HCT116 (cell line): Measurements from ENCODE around the gene PRRG2. TPM values are rescaled to one million over a fixed set of nuclear protein-coding genes. Genes with fewer than 3 reads are reported as not detected.

Source experiments
- ATAC-seq: fragments of 200-7000 bp; cut with Tn5 transposase; 2 replicates; pipeline ENCODE4 v1.9.1; 2020; ENCODE audit warnings: mild to moderate bottlenecking, moderate library complexity
- BruUV-seq: library from RNA; stranded (reverse); fragments of 400-500 nt; replicated peaks from 2 replicates; lab custom pipeline; 2021; lab: Mats Ljungman, UMichigan
- CTCF ChIA-PET: fragments of 300-600 bp; sonication (Branson Sonifier 250); formaldehyde crosslinking; loops from one replicate; lab custom pipeline; 2021; ENCODE audit warnings: antibody characterized with exemption; lab: Charles Lee
- POLR2A ChIA-PET: fragments of 300-600, 350-600 bp; sonication (Branson Sonifier 250); formaldehyde crosslinking; loops from one replicate; lab custom pipeline; 2021; ENCODE audit warnings: antibody characterized with exemption; lab: Charles Lee
- RAD21 ChIA-PET, 2 experiments: fragments of 300-600 bp; sonication (Branson Sonifier 250); formaldehyde crosslinking; loops; one replicate each; lab custom pipeline; 2023; ENCODE audit warnings: low total read pairs in 2 of 2; ENCODE audit not compliant: uncharacterized antibody in 2 of 2, unreplicated experiment in 2 of 2, low non-redundant PET in 1 of 2; lab: Charles Lee
- DNase-seq: peaks from one replicate; pipeline ENCODE4 v3.0.0-alpha.2; 2010; ENCODE audit warnings: low read depth, low spot score
- H2AFZ ChIP-seq: fragments of 200-600 bp; shearing (Covaris generic), sonication (generic); 2 replicates; pipeline ENCODE4 v1.6.1; 2017; ENCODE audit warnings: low read depth, mixed run types, mixed read lengths, antibody characterized with exemption, low read length; ENCODE audit not compliant: poor library complexity, severe bottlenecking
- H3K27ac ChIP-seq: 2 replicates; pipeline ENCODE4 v1.5.1; 2012; ENCODE audit warnings: low read depth, low read length
- H3K27me3 ChIP-seq: fragments of 200-600 bp; sonication (generic); 2 replicates; pipeline ENCODE4 v1.6.1; 2016; ENCODE audit warnings: mixed run types, low read length, mixed read lengths; ENCODE audit not compliant: insufficient read depth
- H3K36me3 ChIP-seq, 2 experiments: fragments of 200-500 bp in 1 of 2; fragments of 200-600 bp in 1 of 2; sonication (Bioruptor generic) in 1 of 2; sonication (generic) in 1 of 2; 2 replicates each; pipeline versions ENCODE4 v1.5.1 to v1.6.1; 2014 to 2016; ENCODE audit warnings: low read length in 2 of 2, inconsistent platforms in 1 of 2, mixed read lengths in 1 of 2, mixed run types in 1 of 2; ENCODE audit not compliant: insufficient read depth in 2 of 2, control insufficient read depth in 1 of 2
- H3K4me1 ChIP-seq, 2 experiments: fragments of 200-600 bp in 1 of 2; sonication (generic) in 1 of 2; 2 replicates each; pipeline versions ENCODE4 v1.5.1 to v1.6.1; 2012 to 2017; ENCODE audit warnings: low read length in 2 of 2, inconsistent platforms in 1 of 2, mild to moderate bottlenecking in 1 of 2, mixed read lengths in 1 of 2, mixed run types in 1 of 2, moderate library complexity in 1 of 2; ENCODE audit not compliant: insufficient read depth in 2 of 2, control insufficient read depth in 1 of 2
- H3K4me2 ChIP-seq: fragments of 200-600 bp; sonication (generic); 2 replicates; pipeline ENCODE4 v1.6.1; 2017; ENCODE audit warnings: mixed run types, low read length, mixed read lengths
- H3K4me3 ChIP-seq, 2 experiments: fragments of 200-600 bp in 1 of 2; sonication (generic) in 1 of 2; replicated peaks in 1 of 2; 2 replicates each; pipeline ENCODE4 v1.5.1; 2011 to 2016; ENCODE audit warnings: low read length in 2 of 2, control low read depth in 1 of 2, low read depth in 1 of 2, mild to moderate bottlenecking in 1 of 2, mixed read lengths in 1 of 2, mixed run types in 1 of 2
- H3K79me2 ChIP-seq: fragments of 200-600 bp; sonication (generic); 2 replicates; pipeline ENCODE4 v1.6.1; 2017; ENCODE audit warnings: mild to moderate bottlenecking, mixed run types, low read length, moderate library complexity, mixed read lengths; ENCODE audit not compliant: insufficient read depth
- H3K9ac ChIP-seq: fragments of 200-600 bp; sonication (generic); 2 replicates; pipeline ENCODE4 v1.6.1; 2016; ENCODE audit warnings: low read length, mixed read lengths
- H3K9me2 ChIP-seq: fragments of 200-600 bp; sonication (generic), shearing (Covaris generic); 2 replicates; pipeline ENCODE4 v1.6.1; 2017; ENCODE audit warnings: mixed run types, mild to moderate bottlenecking, moderate library complexity; ENCODE audit not compliant: insufficient read depth
- H3K9me3 ChIP-seq, 2 experiments: fragments of 200-500 bp in 1 of 2; fragments of 200-600 bp in 1 of 2; sonication (Bioruptor generic) in 1 of 2; sonication (generic) in 1 of 2; 2 replicates each; pipeline ENCODE4 v1.6.1; 2014 to 2017; ENCODE audit warnings: low read length in 2 of 2, mixed read lengths in 2 of 2, inconsistent platforms in 1 of 2, low read depth in 1 of 2, mild to moderate bottlenecking in 1 of 2, mixed run types in 1 of 2, moderate library complexity in 1 of 2; ENCODE audit not compliant: control insufficient read depth in 1 of 2, insufficient read depth in 1 of 2
- H4K20me1 ChIP-seq: fragments of 200-600 bp; sonication (generic), shearing (Covaris generic); 2 replicates; pipeline ENCODE4 v1.6.1; 2017; ENCODE audit warnings: mixed run types, mild to moderate bottlenecking, moderate library complexity; ENCODE audit not compliant: insufficient read depth
- EGR1 ChIP-seq: IDR thresholded peaks from 2 replicates; pipeline ENCODE4 v1.6.1; 2012; ENCODE audit warnings: low read depth
- ELF1 ChIP-seq: IDR thresholded peaks from 2 replicates; pipeline ENCODE4 v1.6.1; 2012; ENCODE audit warnings: low read depth, borderline replicate concordance
- EZH2 ChIP-seq: fragments of 200-600 bp; sonication (generic); IDR thresholded peaks from 2 replicates; pipeline ENCODE4 v1.6.1; 2017; ENCODE audit warnings: antibody characterized with exemption, mixed run types
- EZH2phosphoT487 ChIP-seq: fragments of 200-600 bp; IDR thresholded peaks from 2 replicates; pipeline ENCODE4 v1.6.1; 2018; ENCODE audit warnings: antibody characterized with exemption, borderline replicate concordance
- FOSL1 ChIP-seq: IDR thresholded peaks from 2 replicates; pipeline ENCODE4 v1.6.1; 2012; ENCODE audit warnings: low read depth
- JUND ChIP-seq: IDR thresholded peaks from 2 replicates; pipeline ENCODE4 v1.6.1; 2012
- POLR2A ChIP-seq: IDR thresholded peaks from 2 replicates; pipeline ENCODE4 v1.7.0; 2011; ENCODE audit warnings: borderline replicate concordance; ENCODE audit not compliant: insufficient read depth, insufficient read length; ENCODE audit errors: extremely low read depth
- POLR2AphosphoS5 ChIP-seq: IDR thresholded peaks from 2 replicates; pipeline ENCODE4 v1.6.1; 2011; ENCODE audit warnings: mild to moderate bottlenecking, low read depth, low read length, moderate library complexity
- RAD21 ChIP-seq: IDR thresholded peaks from 2 replicates; pipeline ENCODE4 v1.6.1; 2012; ENCODE audit warnings: low read depth, mild to moderate bottlenecking
- SIN3A ChIP-seq: IDR thresholded peaks from 2 replicates; pipeline ENCODE4 v1.6.1; 2012; ENCODE audit warnings: low read depth
- SP1 ChIP-seq: IDR thresholded peaks from 2 replicates; pipeline ENCODE4 v1.6.1; 2012; ENCODE audit warnings: low read depth
- TCF7L2 ChIP-seq: IDR thresholded peaks from 2 replicates; pipeline ENCODE4 v1.7.0; 2011; ENCODE audit warnings: borderline replicate concordance, inconsistent platforms; ENCODE audit not compliant: insufficient read depth, insufficient read length; ENCODE audit errors: extremely low read depth
- YY1 ChIP-seq: IDR thresholded peaks from 2 replicates; pipeline ENCODE4 v1.6.1; 2011; ENCODE audit warnings: low read length, low read depth, moderate library complexity, mild to moderate bottlenecking; ENCODE audit not compliant: insufficient replicate concordance; ENCODE audit errors: extremely low read depth
- ZNF274 ChIP-seq: fragments of 200-500 bp; sonication (Bioruptor generic); IDR thresholded peaks from 2 replicates; pipeline ENCODE4 v1.6.1; 2014; ENCODE audit warnings: mild to moderate bottlenecking, low read depth, low read length, inconsistent platforms
- intact Hi-C: fragments of 100-400 bp; cut with micrococcal nuclease; formaldehyde crosslinking; loops from 2 replicates; pipeline ENCODE4 v1.10.0; 2022
- total RNA-seq: library from RNA; stranded (reverse); gene quantifications from one replicate; pipeline ENCODE4 v1.2.1, GENCODE V29; 2021; ENCODE audit not compliant: unreplicated experiment
- TF ChIP-seq, protein P1 (sequence below): IDR thresholded peaks from 2 replicates; pipeline ENCODE4 v1.6.1; 2012
- TF ChIP-seq, protein P2 (sequence below), 3 experiments: fragments of 200-600 bp in 1 of 3; sonication (generic) in 1 of 3; IDR thresholded peaks in 2 of 3; conservative IDR thresholded peaks in 1 of 3; 2 replicates each; pipeline ENCODE4 v1.5.1; 2012 to 2017; ENCODE audit warnings: low read depth in 2 of 3, low read length in 2 of 3, antibody characterized with exemption in 1 of 3, borderline replicate concordance in 1 of 3, control low read depth in 1 of 3, mild to moderate bottlenecking in 1 of 3, mixed read lengths in 1 of 3, mixed run types in 1 of 3, moderate library complexity in 1 of 3; ENCODE audit not compliant: insufficient read depth in 1 of 3
- TF ChIP-seq, protein P3 (sequence below): IDR thresholded peaks from 2 replicates; pipeline ENCODE4 v1.6.1; 2011; ENCODE audit warnings: mild to moderate bottlenecking, low read length, moderate library complexity; ENCODE audit not compliant: insufficient replicate concordance; ENCODE audit errors: extremely low read depth
- TF ChIP-seq, protein P4 (sequence below): IDR thresholded peaks from 2 replicates; pipeline ENCODE4 v1.6.1; 2012; ENCODE audit warnings: low read depth

Gene PRRG2
- total RNA-seq, 1 experiment from 2014 or later, result 6.2 TPM

DNA sequence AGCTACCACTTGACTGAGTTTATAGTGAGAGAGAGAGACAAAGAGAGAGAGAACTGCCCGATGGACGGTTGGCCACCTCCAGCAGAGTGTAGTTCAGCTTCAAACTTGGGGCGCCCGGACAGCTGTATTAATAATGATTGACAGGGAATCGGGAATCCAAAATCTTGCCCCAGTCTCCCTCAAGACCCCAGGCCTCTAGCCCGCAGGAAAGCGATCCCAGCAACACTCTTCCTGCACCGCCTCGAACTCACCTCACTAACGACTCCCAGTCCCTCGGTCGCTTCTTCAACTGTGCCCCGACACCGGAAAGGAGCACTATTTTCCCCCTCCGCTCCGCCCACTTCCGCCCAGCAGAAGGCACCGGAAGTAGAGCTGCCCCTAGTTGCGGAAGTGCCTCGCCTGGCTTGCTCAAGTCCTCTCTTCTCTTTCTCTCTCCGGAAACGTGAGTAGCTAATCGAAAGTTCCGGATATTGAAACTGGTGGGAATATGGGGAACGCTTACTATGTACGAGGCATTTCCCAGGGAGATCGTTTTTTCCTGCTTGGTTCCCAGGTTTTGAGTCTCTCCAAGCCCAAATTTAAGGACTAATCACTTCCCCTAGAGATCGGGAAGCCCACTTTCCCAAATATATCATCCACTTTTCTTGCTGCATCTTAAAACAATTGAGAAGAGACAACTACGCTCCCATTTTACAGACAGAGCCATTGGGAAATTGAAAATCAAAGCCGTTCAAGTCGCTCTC is 681 bp upstream of the PRRG2 start, which contains the start of gene NOSIP:
Gene NOSIP (minus strand): TSS at position 293 of the 743 bp plus-strand sequence. CDS start 19,865 bp downstream, outside the sequence.
- ATAC-seq (peak; percentile 85), DNase-seq (peak; percentile 95)
- peak within 1 kb of the TSS; percentile 77 for H2AFZ ChIP-seq
- no peaks in the 10 kb centered on the region for H3K9me3 ChIP-seq
- peak within 1 kb of the TSS; percentile 56 for H3K27ac ChIP-seq
- peaks cover 18 to 50% of the 10 kb centered on the region in 2 experiments for H3K4me1 ChIP-seq
- intact Hi-C loops, result loop anchor here (2.0 kb wide), 1 partner anchor 60 kb away; the partner anchor contains the start of gene RRAS
- CTCF ChIA-PET, result interaction anchor here (1.0 to 4.0 kb wide), 4 partner anchors 10 to 101 kb away, joined by 3 to 22 read pairs (median 3); no protein-coding TSS in a partner anchor
- peak within 1 kb of the TSS; percentile 86 to 99 for H3K4me3 ChIP-seq
- BruUV-seq, result no TSS peak
- peak within 1 kb of the TSS; percentile 91 for H3K9ac ChIP-seq
- POLR2A ChIA-PET, result interaction anchor here (0.7 to 3.3 kb wide), 9 partner anchors 9 to 96 kb away, joined by 3 to 24 read pairs (median 7); partner anchors contain the start of genes PRMT1, PRR12, RPS11 and RRAS
- no peaks in the 10 kb centered on the region for H3K27me3 ChIP-seq
- H4K20me1 ChIP-seq, result no peaks in the 10 kb centered on the region
- no peaks in the 10 kb centered on the region for H3K9me2 ChIP-seq
- RAD21 ChIA-PET, result interaction anchor here in 1 of 2 experiments (1.0 to 1.1 kb wide), 2 partner anchors 10 to 13 kb away, joined by 3 to 4 read pairs; partner anchors contain the start of gene PRR12
- H3K36me3 ChIP-seq, result peaks cover 2 to 4% of the 10 kb centered on the region in 2 experiments; a peak in 1 of 4 replicates
- H3K79me2 ChIP-seq, result peaks cover 47% of the 10 kb centered on the region
- H3K4me2 ChIP-seq, result peak within 1 kb of the TSS; percentile 97
- TF ChIP-seq SIN3A, result peak; percentile 94
- TF ChIP-seq POLR2AphosphoS5, result peak; percentile 100
- TF ChIP-seq SP1, result peak; percentile 96
- TF ChIP-seq ZNF274, result no peak
- TF ChIP-seq, protein P1, sequence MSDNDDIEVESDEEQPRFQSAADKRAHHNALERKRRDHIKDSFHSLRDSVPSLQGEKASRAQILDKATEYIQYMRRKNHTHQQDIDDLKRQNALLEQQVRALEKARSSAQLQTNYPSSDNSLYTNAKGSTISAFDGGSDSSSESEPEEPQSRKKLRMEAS, result peak; percentile 88
- no peak for TF ChIP-seq FOSL1
- TF ChIP-seq, protein P2, sequence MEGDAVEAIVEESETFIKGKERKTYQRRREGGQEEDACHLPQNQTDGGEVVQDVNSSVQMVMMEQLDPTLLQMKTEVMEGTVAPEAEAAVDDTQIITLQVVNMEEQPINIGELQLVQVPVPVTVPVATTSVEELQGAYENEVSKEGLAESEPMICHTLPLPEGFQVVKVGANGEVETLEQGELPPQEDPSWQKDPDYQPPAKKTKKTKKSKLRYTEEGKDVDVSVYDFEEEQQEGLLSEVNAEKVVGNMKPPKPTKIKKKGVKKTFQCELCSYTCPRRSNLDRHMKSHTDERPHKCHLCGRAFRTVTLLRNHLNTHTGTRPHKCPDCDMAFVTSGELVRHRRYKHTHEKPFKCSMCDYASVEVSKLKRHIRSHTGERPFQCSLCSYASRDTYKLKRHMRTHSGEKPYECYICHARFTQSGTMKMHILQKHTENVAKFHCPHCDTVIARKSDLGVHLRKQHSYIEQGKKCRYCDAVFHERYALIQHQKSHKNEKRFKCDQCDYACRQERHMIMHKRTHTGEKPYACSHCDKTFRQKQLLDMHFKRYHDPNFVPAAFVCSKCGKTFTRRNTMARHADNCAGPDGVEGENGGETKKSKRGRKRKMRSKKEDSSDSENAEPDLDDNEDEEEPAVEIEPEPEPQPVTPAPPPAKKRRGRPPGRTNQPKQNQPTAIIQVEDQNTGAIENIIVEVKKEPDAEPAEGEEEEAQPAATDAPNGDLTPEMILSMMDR (IDR thresholded peaks at IDR 0.05 in 2 of 3, conservative IDR thresholded peaks at IDR 0.05 in 1 of 3; ENCODE audit: borderline replicate concordance in 1 of 3, insufficient read depth in 1 of 3, low read depth in 2 of 3, low read length in 2 of 3), result no peak
- peak; percentile 86 for TF ChIP-seq YY1
- TF ChIP-seq, protein P3, sequence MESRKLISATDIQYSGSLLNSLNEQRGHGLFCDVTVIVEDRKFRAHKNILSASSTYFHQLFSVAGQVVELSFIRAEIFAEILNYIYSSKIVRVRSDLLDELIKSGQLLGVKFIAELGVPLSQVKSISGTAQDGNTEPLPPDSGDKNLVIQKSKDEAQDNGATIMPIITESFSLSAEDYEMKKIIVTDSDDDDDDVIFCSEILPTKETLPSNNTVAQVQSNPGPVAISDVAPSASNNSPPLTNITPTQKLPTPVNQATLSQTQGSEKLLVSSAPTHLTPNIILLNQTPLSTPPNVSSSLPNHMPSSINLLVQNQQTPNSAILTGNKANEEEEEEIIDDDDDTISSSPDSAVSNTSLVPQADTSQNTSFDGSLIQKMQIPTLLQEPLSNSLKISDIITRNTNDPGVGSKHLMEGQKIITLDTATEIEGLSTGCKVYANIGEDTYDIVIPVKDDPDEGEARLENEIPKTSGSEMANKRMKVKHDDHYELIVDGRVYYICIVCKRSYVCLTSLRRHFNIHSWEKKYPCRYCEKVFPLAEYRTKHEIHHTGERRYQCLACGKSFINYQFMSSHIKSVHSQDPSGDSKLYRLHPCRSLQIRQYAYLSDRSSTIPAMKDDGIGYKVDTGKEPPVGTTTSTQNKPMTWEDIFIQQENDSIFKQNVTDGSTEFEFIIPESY, result peak; percentile 34
- TF ChIP-seq EZH2, result no peak
- peak; percentile 40 for TF ChIP-seq TCF7L2
- no peak for TF ChIP-seq RAD21
- no peak; the same call in 1 of the 2 replicates for TF ChIP-seq ELF1
- TF ChIP-seq JUND, result no peak
- TF ChIP-seq EGR1, result peak; percentile 83
- TF ChIP-seq, protein P4, sequence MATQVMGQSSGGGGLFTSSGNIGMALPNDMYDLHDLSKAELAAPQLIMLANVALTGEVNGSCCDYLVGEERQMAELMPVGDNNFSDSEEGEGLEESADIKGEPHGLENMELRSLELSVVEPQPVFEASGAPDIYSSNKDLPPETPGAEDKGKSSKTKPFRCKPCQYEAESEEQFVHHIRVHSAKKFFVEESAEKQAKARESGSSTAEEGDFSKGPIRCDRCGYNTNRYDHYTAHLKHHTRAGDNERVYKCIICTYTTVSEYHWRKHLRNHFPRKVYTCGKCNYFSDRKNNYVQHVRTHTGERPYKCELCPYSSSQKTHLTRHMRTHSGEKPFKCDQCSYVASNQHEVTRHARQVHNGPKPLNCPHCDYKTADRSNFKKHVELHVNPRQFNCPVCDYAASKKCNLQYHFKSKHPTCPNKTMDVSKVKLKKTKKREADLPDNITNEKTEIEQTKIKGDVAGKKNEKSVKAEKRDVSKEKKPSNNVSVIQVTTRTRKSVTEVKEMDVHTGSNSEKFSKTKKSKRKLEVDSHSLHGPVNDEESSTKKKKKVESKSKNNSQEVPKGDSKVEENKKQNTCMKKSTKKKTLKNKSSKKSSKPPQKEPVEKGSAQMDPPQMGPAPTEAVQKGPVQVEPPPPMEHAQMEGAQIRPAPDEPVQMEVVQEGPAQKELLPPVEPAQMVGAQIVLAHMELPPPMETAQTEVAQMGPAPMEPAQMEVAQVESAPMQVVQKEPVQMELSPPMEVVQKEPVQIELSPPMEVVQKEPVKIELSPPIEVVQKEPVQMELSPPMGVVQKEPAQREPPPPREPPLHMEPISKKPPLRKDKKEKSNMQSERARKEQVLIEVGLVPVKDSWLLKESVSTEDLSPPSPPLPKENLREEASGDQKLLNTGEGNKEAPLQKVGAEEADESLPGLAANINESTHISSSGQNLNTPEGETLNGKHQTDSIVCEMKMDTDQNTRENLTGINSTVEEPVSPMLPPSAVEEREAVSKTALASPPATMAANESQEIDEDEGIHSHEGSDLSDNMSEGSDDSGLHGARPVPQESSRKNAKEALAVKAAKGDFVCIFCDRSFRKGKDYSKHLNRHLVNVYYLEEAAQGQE, result no peak
- no peak for TF ChIP-seq EZH2phosphoT487
- peak; percentile 97 for TF ChIP-seq POLR2A
